Endodermal cell (in vitro differentiated cells): ENCODE results near the gene COMP. TPM values are rescaled to one million over a fixed set of nuclear protein-coding genes. Genes with fewer than 3 reads are reported as not detected.

Experiments used
- DNase-seq: peaks from one replicate; pipeline ENCODE4 v3.0.0-alpha.2; 2017
- H3K27ac ChIP-seq: 2 replicates; pipeline ENCODE4 v1.5.1; 2013; ENCODE audit warnings: mild to moderate bottlenecking, low read depth, low read length, moderate library complexity
- H3K27me3 ChIP-seq: 2 replicates; pipeline ENCODE4 v1.6.1; 2013; ENCODE audit warnings: mild to moderate bottlenecking, low read length, moderate library complexity; ENCODE audit not compliant: insufficient read depth, control insufficient read depth, poor library complexity, severe bottlenecking
- H3K36me3 ChIP-seq: 2 replicates; pipeline ENCODE4 v1.7.0; 2013; ENCODE audit warnings: mild to moderate bottlenecking, low read length, moderate library complexity; ENCODE audit not compliant: control insufficient read depth, insufficient read depth
- H3K4me1 ChIP-seq: one replicate; pipeline ENCODE4 v1.7.0; 2013; ENCODE audit warnings: low read length; ENCODE audit not compliant: control insufficient read depth, insufficient read depth
- H3K4me3 ChIP-seq: 2 replicates; pipeline ENCODE4 v1.5.1; 2013; ENCODE audit warnings: mild to moderate bottlenecking, low read length, moderate library complexity
- H3K9ac ChIP-seq: 2 replicates; pipeline ENCODE4 v1.6.1; 2013; ENCODE audit warnings: mild to moderate bottlenecking, low read length, moderate library complexity; ENCODE audit not compliant: poor library complexity, severe bottlenecking; ENCODE audit errors: extremely low read depth
- H3K9me3 ChIP-seq: 2 replicates; pipeline ENCODE4 v1.6.1; 2013; ENCODE audit warnings: mild to moderate bottlenecking, low read length, moderate library complexity; ENCODE audit not compliant: control insufficient read depth
- H3K27ac Mint-ChIP-seq: 2 replicates; pipeline ENCODE4 v1.8.0; 2020; ENCODE audit warnings: mixed read lengths
- H3K27me3 Mint-ChIP-seq: 2 replicates; pipeline ENCODE4 v1.8.0; 2021; ENCODE audit warnings: mild to moderate bottlenecking, mixed read lengths; ENCODE audit not compliant: insufficient read depth
- H3K36me3 Mint-ChIP-seq: 2 replicates; pipeline ENCODE4 v1.8.0; 2020; ENCODE audit warnings: low read depth, mixed read lengths
- H3K4me1 Mint-ChIP-seq: 2 replicates; pipeline ENCODE4 v1.8.0; 2020; ENCODE audit warnings: mixed read lengths
- H3K4me3 Mint-ChIP-seq: 2 replicates; pipeline ENCODE4 v1.8.0; 2020; ENCODE audit warnings: mild to moderate bottlenecking, moderate library complexity, mixed read lengths
- H3K9me3 Mint-ChIP-seq: 2 replicates; pipeline ENCODE4 v1.8.0; 2020; ENCODE audit warnings: mild to moderate bottlenecking, mixed read lengths
- WGBS, 2 experiments: methylation state at CpG; one replicate each; pipeline versions ENCODE4 v1.1.5 to v1.1.7; 2013; ENCODE audit warnings: missing lambda C conversion rate in 2 of 2, mixed read lengths in 1 of 2; ENCODE audit not compliant: insufficient coverage in 1 of 2, insufficient read length in 1 of 2; 5-methylcytosine and 5-hydroxymethylcytosine counted together
- total RNA-seq, 2 donors: library from RNA; stranded (reverse); fragmentation: NEBNext Ultra II Directional in 1 of 2; extraction: Animal tissue kit (Norgen Biotek cat#: 25700) in 1 of 2; gene quantifications; 2 replicates in 1 of 2; 3 replicates in 1 of 2; pipeline ENCODE4 v1.2.1, GENCODE V29; 2021
- TF ChIP-seq, protein P1 (sequence below): fragments of 200-600 bp; sonication (generic); conservative IDR thresholded peaks from 2 replicates; pipeline ENCODE4 v1.5.0; 2021; ENCODE audit warnings: antibody characterized with exemption, mild to moderate bottlenecking

Gene COMP
- total RNA-seq, 2 donors from 2014 or later: not detected

DNA sequence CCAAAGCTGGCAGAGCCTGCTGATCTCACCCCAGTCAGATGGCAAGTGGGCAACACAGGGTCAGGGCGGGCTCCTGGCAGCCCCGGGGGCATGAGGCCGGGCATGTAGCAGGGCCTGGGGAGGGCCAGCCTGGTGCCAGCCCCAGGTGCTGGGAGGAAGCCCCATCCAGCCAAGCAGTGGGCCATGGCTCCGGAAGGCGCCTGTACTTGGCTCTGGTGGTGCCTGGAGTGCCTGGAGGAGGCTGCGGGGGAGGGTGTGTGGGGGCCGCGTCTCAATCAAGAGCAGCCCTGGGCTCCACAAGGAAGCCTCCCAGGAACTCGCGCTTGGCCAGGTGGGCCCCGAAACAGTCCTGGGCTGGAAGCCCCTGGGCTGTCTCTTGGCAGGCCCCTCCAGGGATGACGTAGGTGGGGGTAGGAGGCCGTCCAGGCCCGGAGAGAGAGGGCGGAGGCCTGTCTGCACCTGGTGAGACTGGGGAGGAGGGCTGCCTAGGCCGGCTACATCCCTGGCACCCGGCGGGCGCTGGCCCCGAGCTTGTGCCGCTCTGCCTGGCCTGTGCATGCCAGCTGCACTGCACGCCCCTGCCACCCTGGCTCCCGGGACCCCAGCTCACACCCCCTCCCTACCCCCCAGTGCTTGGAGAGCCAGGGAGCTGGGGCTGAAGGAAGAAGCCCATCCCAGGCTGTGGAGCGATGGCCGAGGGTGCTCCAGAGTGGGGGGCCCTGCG is 45.9 kb downstream of the COMP start:
- Histone ChIP-seq H3K9ac (no peak overlapping the region), H3K27ac (no peak overlapping the region), H3K4me1 (peaks cover 18% of the 10 kb centered on the region), H3K36me3 (no peaks in the 10 kb centered on the region), H3K9me3 (no peaks in the 10 kb centered on the region), H3K4me3 (no peak overlapping the region), H3K27me3 (no peaks in the 10 kb centered on the region)
- 94 to 96% methylated on average over 11 to 26 of the region's 26 CpGs for WGBS, 2 experiments
- no peaks in the 10 kb centered on the region for H3K9me3 Mint-ChIP-seq
- DNase-seq: peak; percentile 43
- no peaks in the 10 kb centered on the region for H3K27me3 Mint-ChIP-seq
- H3K27ac Mint-ChIP-seq: no peak overlapping the region
- peaks cover 24% of the 10 kb centered on the region for H3K4me1 Mint-ChIP-seq
- TF ChIP-seq, protein P1, sequence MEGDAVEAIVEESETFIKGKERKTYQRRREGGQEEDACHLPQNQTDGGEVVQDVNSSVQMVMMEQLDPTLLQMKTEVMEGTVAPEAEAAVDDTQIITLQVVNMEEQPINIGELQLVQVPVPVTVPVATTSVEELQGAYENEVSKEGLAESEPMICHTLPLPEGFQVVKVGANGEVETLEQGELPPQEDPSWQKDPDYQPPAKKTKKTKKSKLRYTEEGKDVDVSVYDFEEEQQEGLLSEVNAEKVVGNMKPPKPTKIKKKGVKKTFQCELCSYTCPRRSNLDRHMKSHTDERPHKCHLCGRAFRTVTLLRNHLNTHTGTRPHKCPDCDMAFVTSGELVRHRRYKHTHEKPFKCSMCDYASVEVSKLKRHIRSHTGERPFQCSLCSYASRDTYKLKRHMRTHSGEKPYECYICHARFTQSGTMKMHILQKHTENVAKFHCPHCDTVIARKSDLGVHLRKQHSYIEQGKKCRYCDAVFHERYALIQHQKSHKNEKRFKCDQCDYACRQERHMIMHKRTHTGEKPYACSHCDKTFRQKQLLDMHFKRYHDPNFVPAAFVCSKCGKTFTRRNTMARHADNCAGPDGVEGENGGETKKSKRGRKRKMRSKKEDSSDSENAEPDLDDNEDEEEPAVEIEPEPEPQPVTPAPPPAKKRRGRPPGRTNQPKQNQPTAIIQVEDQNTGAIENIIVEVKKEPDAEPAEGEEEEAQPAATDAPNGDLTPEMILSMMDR: no peak
- H3K4me3 Mint-ChIP-seq: no peak overlapping the region
- peaks cover 1% of the 10 kb centered on the region for H3K36me3 Mint-ChIP-seq

- WGBS, 2 experiments: 95 to 96% methylated on average over 24 to 36 of the region's 36 CpGs
- H3K9me3 Mint-ChIP-seq: no peaks in the 10 kb centered on the region
- Histone ChIP-seq H3K4me1 (peaks cover 24% of the 10 kb centered on the region), H3K9ac (no peak overlapping the region), H3K9me3 (no peaks in the 10 kb centered on the region), H3K27me3 (no peaks in the 10 kb centered on the region), H3K36me3 (no peaks in the 10 kb centered on the region), H3K27ac (no peak overlapping the region), H3K4me3 (no peak overlapping the region)
- peak; percentile 45 for DNase-seq
- peaks cover 29% of the 10 kb centered on the region for H3K4me1 Mint-ChIP-seq
- no peaks in the 10 kb centered on the region for H3K36me3 Mint-ChIP-seq
- H3K4me3 Mint-ChIP-seq: no peak overlapping the region
- TF ChIP-seq, protein P1: no peak
- no peaks in the 10 kb centered on the region for H3K27me3 Mint-ChIP-seq
- H3K27ac Mint-ChIP-seq: no peak overlapping the region
Measured at GRCh38 chr19:18743784-18744418, 47.2 kb downstream of the COMP start.

DNA sequence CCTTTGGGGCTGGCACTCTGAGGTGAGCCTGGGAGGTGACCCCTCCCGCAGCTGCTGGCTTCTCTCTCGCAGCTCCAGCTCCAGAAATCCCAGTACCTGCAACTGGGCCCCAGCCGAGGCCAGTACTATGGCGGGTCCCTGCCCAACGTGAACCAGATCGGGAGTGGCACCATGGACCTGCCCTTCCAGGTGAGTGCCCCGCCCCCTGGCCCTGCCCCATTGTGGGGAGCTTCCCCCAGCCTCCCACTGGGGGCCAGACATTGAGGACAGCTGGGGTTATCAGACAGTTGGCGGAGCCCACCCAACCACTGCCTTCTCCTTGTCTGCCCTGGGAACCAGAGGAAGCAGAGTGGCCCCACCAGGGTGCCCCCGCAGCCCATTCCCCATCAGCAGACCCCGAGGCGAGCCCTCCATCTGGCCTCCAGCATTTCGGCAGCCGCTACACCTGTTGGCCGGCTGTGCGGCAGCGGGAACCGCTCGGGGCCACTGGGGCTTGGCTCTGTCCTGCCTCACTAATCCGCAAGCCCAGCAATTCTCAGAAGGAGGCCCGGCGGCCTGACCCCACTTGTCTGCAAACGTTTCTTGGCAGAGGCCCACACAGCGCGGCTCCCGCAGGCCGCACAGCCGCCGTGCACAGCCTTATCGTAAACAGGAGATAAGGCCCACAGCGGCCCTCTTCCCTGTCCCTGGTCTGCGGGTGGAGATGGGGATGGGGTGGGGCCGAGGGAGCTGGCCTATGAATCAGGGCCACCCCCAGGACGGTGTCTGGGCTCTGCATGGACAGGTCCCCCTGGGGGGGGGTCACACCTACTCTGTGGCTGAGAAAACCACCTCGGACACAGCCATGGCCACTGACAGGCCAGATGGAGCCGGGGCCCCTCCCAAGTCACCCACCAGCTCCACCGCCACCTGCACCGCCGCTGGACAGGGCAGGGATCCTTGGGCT is 48.0 kb downstream of the COMP start:
- peaks cover 24% of the 10 kb centered on the region for H3K4me1 ChIP-seq
- H3K9me3 ChIP-seq: no peaks in the 10 kb centered on the region
- H3K36me3 ChIP-seq: no peaks in the 10 kb centered on the region
- no peak overlapping the region for H3K4me3 ChIP-seq
- H3K27me3 Mint-ChIP-seq: no peaks in the 10 kb centered on the region
- DNase-seq: peak; percentile 54
- H3K27ac ChIP-seq: peak overlapping the region; percentile 53
- H3K4me3 Mint-ChIP-seq: no peak overlapping the region
- H3K27ac Mint-ChIP-seq: no peak overlapping the region
- no peaks in the 10 kb centered on the region for H3K36me3 Mint-ChIP-seq
- 94 to 95% methylated on average over 18 to 37 of the region's 38 CpGs for WGBS, 2 experiments
- no peaks in the 10 kb centered on the region for H3K9me3 Mint-ChIP-seq
- TF ChIP-seq, protein P1: no peak
- H3K4me1 Mint-ChIP-seq: peaks cover 36% of the 10 kb centered on the region
- H3K27me3 ChIP-seq: no peaks in the 10 kb centered on the region
- H3K9ac ChIP-seq: no peak overlapping the region
